WTC11 (cell line): Measurements from ENCODE around the gene WIPF3. TPM values are rescaled to one million over a fixed set of nuclear protein-coding genes. Genes with fewer than 3 reads are reported as not detected.

Experiments used
- ATAC-seq: fragments of 200-7000 bp; cut with Tn5 transposase; 2 replicates; pipeline ENCODE4 v1.10.0; 2021; ENCODE audit warnings: mild to moderate bottlenecking, moderate library complexity
- CTCF ChIA-PET: fragments of 300-600 bp; sonication (Branson Sonifier 250); formaldehyde crosslinking; loops from one replicate; lab custom pipeline; 2021; ENCODE audit warnings: antibody characterized with exemption; lab: Charles Lee
- POLR2A ChIA-PET: fragments of 350-600 bp; sonication (Branson Sonifier 250); formaldehyde crosslinking; loops from one replicate; lab custom pipeline; 2021; ENCODE audit warnings: antibody characterized with exemption; lab: Charles Lee
- DNase-seq: peaks from one replicate; pipeline ENCODE4 v3.0.0; 2021; ENCODE audit warnings: low spot score
- H3K27ac Mint-ChIP-seq: 2 replicates; pipeline ENCODE4 v1.8.0; 2021; ENCODE audit warnings: mixed read lengths
- H3K27me3 Mint-ChIP-seq: 2 replicates; pipeline ENCODE4 v1.8.0; 2021; ENCODE audit warnings: low read depth, mild to moderate bottlenecking, moderate library complexity, mixed read lengths
- H3K36me3 Mint-ChIP-seq: 2 replicates; pipeline ENCODE4 v1.8.0; 2021; ENCODE audit warnings: mixed read lengths
- H3K4me1 Mint-ChIP-seq: 2 replicates; pipeline ENCODE4 v1.8.0; 2022; ENCODE audit warnings: mixed read lengths
- H3K4me3 Mint-ChIP-seq: 2 replicates; pipeline ENCODE4 v1.8.0; 2021; ENCODE audit warnings: mild to moderate bottlenecking, moderate library complexity, mixed read lengths
- H3K9me3 Mint-ChIP-seq: 2 replicates; pipeline ENCODE4 v1.8.0; 2021; ENCODE audit warnings: mixed read lengths
- CBFB ChIP-seq: sonication (generic); formaldehyde crosslinking; IDR thresholded peaks from 2 replicates; pipeline ENCODE4 v1.8.1; 2022; ENCODE audit warnings: mild to moderate bottlenecking, low read depth, missing genetic modification reagents
- CTCF ChIP-seq: fragments of 200-600 bp; IDR thresholded peaks from 2 replicates; pipeline ENCODE4 v1.8.0; 2022; ENCODE audit warnings: antibody characterized with exemption
- FOXJ3 ChIP-seq: sonication (generic); formaldehyde crosslinking; IDR thresholded peaks from 2 replicates; pipeline ENCODE4 v1.9.0; 2021; ENCODE audit warnings: missing genetic modification reagents, mild to moderate bottlenecking, borderline replicate concordance
- FOXP1 ChIP-seq: sonication (generic); formaldehyde crosslinking; IDR thresholded peaks from 2 replicates; pipeline ENCODE4 v1.8.0; 2022; ENCODE audit warnings: missing genetic modification reagents, mild to moderate bottlenecking, moderate library complexity, borderline replicate concordance
- JUN ChIP-seq: sonication (generic); formaldehyde crosslinking; IDR thresholded peaks from 2 replicates; pipeline ENCODE4 v1.8.0; 2023; ENCODE audit warnings: mild to moderate bottlenecking, missing genetic modification reagents
- MXD4 ChIP-seq: fragments of 250-450 bp; sonication (Bioruptor Pico); IDR thresholded peaks from 2 replicates; pipeline ENCODE4 v1.8.0; 2021; ENCODE audit warnings: mild to moderate bottlenecking, moderate library complexity, borderline replicate concordance
- NFATC4 ChIP-seq: fragments of 250-450 bp; sonication (Bioruptor Pico); IDR thresholded peaks from 2 replicates; pipeline ENCODE4 v1.9.0; 2021; ENCODE audit warnings: mild to moderate bottlenecking
- SOX15 ChIP-seq: fragments of 250-450 bp; sonication (Bioruptor Pico); IDR thresholded peaks from 2 replicates; pipeline ENCODE4 v1.9.0; 2021; ENCODE audit warnings: mild to moderate bottlenecking
- TEAD1 ChIP-seq: sonication (generic); formaldehyde crosslinking; IDR thresholded peaks from 2 replicates; pipeline ENCODE4 v1.8.0; 2022; ENCODE audit warnings: mild to moderate bottlenecking, missing genetic modification reagents
- ZBTB21 ChIP-seq: sonication (generic); formaldehyde crosslinking; IDR thresholded peaks from 2 replicates; pipeline ENCODE4 v1.8.1; 2023; ENCODE audit warnings: mild to moderate bottlenecking, missing genetic modification reagents, borderline replicate concordance
- ZNF121 ChIP-seq: sonication (generic); formaldehyde crosslinking; IDR thresholded peaks from 2 replicates; pipeline ENCODE4 v1.8.0; 2023; ENCODE audit warnings: missing genetic modification reagents
- ZNF232 ChIP-seq: sonication (generic); formaldehyde crosslinking; IDR thresholded peaks from 2 replicates; pipeline ENCODE4 v1.8.0; 2022; ENCODE audit warnings: mild to moderate bottlenecking, missing genetic modification reagents
- ZNF317 ChIP-seq: sonication (generic); formaldehyde crosslinking; IDR thresholded peaks from 2 replicates; pipeline ENCODE4 v1.8.1; 2023; ENCODE audit warnings: low read depth, mild to moderate bottlenecking, moderate library complexity, missing genetic modification reagents, borderline replicate concordance
- ZNF396 ChIP-seq: fragments of 250-450 bp; sonication (Bioruptor Pico); IDR thresholded peaks from 2 replicates; pipeline ENCODE4 v1.8.0; 2021; ENCODE audit warnings: mild to moderate bottlenecking, moderate library complexity, borderline replicate concordance
- ZNF423 ChIP-seq: fragments of 250-450 bp; sonication (Bioruptor Pico); IDR thresholded peaks from 2 replicates; pipeline ENCODE4 v2.1.2; 2022; ENCODE audit warnings: mild to moderate bottlenecking, moderate library complexity
- ZNF671 ChIP-seq: fragments of 250-450 bp; sonication (Bioruptor Pico); IDR thresholded peaks from 2 replicates; pipeline ENCODE4 v1.8.0; 2021; ENCODE audit warnings: mild to moderate bottlenecking
- total RNA-seq: library from RNA; stranded (reverse); gene quantifications from 3 replicates; pipeline ENCODE4 v1.2.3, GENCODE V29; 2021
- TF ChIP-seq, protein P1 (sequence below): sonication (generic); formaldehyde crosslinking; IDR thresholded peaks from 2 replicates; pipeline ENCODE4 v1.8.1; 2023; ENCODE audit warnings: mild to moderate bottlenecking, missing genetic modification reagents, borderline replicate concordance
- TF ChIP-seq, protein P2 (sequence below): sonication (generic); formaldehyde crosslinking; IDR thresholded peaks from 2 replicates; pipeline ENCODE4 v1.8.1; 2023; ENCODE audit warnings: mild to moderate bottlenecking, missing genetic modification reagents, moderate library complexity

Gene WIPF3
- total RNA-seq, 1 experiment from 2014 or later, result 9.9 TPM

GRCh38 chr7:29955799-29956486 lies 149.6 kb downstream of the WIPF3 start:
- Mint-ChIP-seq H3K27me3 (no peaks in the 10 kb centered on the region), H3K4me1 (peaks cover 36% of the 10 kb centered on the region), H3K4me3 (no peak overlapping the region), H3K36me3 (peaks cover 48% of the 10 kb centered on the region), H3K9me3 (no peaks in the 10 kb centered on the region), H3K27ac (peak overlapping the region; percentile 51)
- CTCF ChIA-PET, result interaction anchor here (0.7 to 2.8 kb wide), 4 partner anchors 22 to 367 kb away, joined by 3 to 10 read pairs (median 6); no protein-coding TSS in a partner anchor
- no peak for ATAC-seq
- no peak for TF ChIP-seq MXD4 (CRISPR knock-in tag)
- TF ChIP-seq, protein P1, sequence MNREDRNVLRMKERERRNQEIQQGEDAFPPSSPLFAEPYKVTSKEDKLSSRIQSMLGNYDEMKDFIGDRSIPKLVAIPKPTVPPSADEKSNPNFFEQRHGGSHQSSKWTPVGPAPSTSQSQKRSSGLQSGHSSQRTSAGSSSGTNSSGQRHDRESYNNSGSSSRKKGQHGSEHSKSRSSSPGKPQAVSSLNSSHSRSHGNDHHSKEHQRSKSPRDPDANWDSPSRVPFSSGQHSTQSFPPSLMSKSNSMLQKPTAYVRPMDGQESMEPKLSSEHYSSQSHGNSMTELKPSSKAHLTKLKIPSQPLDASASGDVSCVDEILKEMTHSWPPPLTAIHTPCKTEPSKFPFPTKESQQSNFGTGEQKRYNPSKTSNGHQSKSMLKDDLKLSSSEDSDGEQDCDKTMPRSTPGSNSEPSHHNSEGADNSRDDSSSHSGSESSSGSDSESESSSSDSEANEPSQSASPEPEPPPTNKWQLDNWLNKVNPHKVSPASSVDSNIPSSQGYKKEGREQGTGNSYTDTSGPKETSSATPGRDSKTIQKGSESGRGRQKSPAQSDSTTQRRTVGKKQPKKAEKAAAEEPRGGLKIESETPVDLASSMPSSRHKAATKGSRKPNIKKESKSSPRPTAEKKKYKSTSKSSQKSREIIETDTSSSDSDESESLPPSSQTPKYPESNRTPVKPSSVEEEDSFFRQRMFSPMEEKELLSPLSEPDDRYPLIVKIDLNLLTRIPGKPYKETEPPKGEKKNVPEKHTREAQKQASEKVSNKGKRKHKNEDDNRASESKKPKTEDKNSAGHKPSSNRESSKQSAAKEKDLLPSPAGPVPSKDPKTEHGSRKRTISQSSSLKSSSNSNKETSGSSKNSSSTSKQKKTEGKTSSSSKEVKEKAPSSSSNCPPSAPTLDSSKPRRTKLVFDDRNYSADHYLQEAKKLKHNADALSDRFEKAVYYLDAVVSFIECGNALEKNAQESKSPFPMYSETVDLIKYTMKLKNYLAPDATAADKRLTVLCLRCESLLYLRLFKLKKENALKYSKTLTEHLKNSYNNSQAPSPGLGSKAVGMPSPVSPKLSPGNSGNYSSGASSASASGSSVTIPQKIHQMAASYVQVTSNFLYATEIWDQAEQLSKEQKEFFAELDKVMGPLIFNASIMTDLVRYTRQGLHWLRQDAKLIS (CRISPR knock-in tag), result no peak
- no peak for TF ChIP-seq ZNF396 (CRISPR knock-in tag)
- TF ChIP-seq FOXP1 (CRISPR knock-in tag), result no peak
- no peak for TF ChIP-seq TEAD1
- no peak for TF ChIP-seq CTCF
- TF ChIP-seq ZNF671 (CRISPR knock-in tag), result no peak
- TF ChIP-seq ZBTB21 (CRISPR knock-in tag), result no peak
- TF ChIP-seq SOX15 (CRISPR knock-in tag), result no peak
- no peak for TF ChIP-seq CBFB
- TF ChIP-seq NFATC4, result no peak
- no peak for TF ChIP-seq JUN
- POLR2A ChIA-PET, result no interaction called here
- no peak for DNase-seq

DNA sequence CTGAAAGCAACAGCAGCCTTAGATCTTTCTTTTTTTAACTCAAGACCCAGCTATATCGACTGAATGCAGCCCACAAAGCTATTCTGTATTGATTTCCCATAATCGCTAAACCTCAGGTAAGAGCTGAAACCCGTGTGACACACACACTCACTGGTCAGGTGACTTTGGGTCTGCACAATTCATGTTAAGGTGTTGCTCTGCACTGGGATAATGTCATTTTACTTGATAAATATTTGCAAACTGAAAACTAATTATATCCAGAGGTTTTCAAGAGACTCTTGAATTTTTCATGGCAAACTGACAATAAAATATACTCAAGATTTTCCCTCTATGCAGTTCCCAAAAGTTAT lies 150.2 kb downstream of the WIPF3 start:
- CTCF ChIA-PET, result interaction anchor here (0.7 to 2.8 kb wide), 3 partner anchors 22 to 117 kb away, joined by 3 to 10 read pairs (median 10); no protein-coding TSS in a partner anchor
- Mint-ChIP-seq H3K36me3 (peaks cover 44% of the 10 kb centered on the region), H3K27me3 (no peaks in the 10 kb centered on the region), H3K27ac (peak overlapping the region; percentile 51; the same call in 1 of the 2 replicates), H3K4me1 (peaks cover 36% of the 10 kb centered on the region), H3K4me3 (no peak overlapping the region), H3K9me3 (no peaks in the 10 kb centered on the region)
- TF ChIP-seq ZNF232 (no peak), FOXJ3 (CRISPR knock-in tag) (no peak)
- TF ChIP-seq, protein P2, sequence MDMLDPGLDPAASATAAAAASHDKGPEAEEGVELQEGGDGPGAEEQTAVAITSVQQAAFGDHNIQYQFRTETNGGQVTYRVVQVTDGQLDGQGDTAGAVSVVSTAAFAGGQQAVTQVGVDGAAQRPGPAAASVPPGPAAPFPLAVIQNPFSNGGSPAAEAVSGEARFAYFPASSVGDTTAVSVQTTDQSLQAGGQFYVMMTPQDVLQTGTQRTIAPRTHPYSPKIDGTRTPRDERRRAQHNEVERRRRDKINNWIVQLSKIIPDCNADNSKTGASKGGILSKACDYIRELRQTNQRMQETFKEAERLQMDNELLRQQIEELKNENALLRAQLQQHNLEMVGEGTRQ, result no peak
- ATAC-seq (no peak), DNase-seq (no peak)
- POLR2A ChIA-PET, result no interaction called here

- Mint-ChIP-seq H3K4me1 (peaks cover 36% of the 10 kb centered on the region), H3K4me3 (no peak overlapping the region), H3K27ac (peak overlapping the region; percentile 39; the same call in 1 of the 2 replicates), H3K9me3 (peaks cover 4% of the 10 kb centered on the region), H3K36me3 (peaks cover 37% of the 10 kb centered on the region), H3K27me3 (no peaks in the 10 kb centered on the region)
- CTCF ChIA-PET, result interaction anchor here (1.2 kb wide), 1 partner anchor 104 kb away, joined by 4 read pairs; no protein-coding TSS in a partner anchor
- POLR2A ChIA-PET, result no interaction called here
- peak; percentile 41; the same call in 1 of the 2 replicates for ATAC-seq
- TF ChIP-seq ZNF121 (CRISPR knock-in tag) (peak; percentile 90), ZNF317 (no peak), ZNF423 (CRISPR knock-in tag) (no peak)
- DNase-seq, result no peak
Measured at GRCh38 chr7:29957521-29958310, 151.4 kb downstream of the WIPF3 start.
